ENCODE data around the gene RAB3GAP1.

RAB3GAP1 gene

DNA sequence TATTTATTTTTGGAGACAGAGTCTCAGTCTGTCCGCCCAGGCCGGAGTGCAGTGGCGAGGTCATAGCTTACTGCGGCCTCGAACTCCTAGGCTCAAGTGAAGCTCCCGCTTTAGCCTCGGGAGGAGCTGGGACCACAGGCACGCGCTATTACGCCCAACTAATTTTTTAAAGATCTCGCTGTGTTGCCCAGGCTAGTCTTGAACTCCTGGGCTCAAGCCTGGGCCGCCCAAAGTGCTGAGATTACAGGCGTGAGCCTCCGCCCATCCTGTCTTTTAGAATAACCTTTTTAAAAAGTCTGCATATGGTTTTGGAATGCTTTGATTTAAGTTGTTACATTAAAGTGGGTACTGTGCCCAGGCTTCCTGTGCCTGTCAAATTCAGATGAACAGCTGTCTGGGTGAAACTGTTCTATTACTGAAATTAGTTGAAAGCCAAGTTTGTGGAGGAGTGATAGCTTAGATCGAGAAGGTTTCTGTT, 944 bp downstream of the RAB3GAP1 start:
- H3K27ac ChIP-seq (ENCODE audit: low read depth, low read length): peak overlapping the region; percentile 98
- H3K4me1 ChIP-seq (ENCODE audit: control insufficient read depth in 5 of 5, insufficient read depth in 5 of 5, low read length in 5 of 5): peaks cover 0 to 30% (median 28%) of the 10 kb centered on the region in 5 donors
- peak overlapping the region; percentile 89 to 100 (median 98) for H3K9ac ChIP-seq (ENCODE audit: low read length in 5 of 5)

DNA sequence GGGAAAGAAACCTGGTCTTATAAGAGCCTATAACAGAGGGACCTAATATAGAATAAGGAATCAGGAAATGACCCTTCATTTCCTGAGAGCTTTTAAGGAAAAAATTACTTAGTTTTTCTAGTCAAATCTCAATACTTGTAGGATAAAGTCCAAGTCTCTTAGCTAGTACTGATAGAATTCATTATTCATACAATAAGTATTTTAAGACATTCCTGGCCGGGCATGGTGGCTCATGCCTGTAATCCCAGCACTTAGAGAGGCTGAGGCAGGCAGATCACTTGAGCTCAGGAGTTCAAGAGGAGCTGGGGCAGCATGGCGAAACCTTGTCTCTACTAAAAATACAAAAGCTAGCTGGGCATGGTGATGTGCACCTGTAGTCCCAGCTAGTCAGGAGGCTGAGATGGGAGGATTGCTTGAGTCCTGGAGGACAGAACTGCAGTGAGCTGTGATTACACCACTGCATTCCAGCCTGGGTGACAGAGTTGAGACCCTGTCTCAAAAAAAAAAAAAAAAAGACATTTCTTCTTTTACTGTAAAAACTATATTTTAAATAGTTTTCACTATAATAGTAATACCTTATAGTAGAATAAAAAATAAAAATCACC, 3.2 kb downstream of the RAB3GAP1 start:
- peak overlapping the region in 1 of 5 donors; percentile 20 for H3K9ac ChIP-seq (ENCODE audit: low read length in 5 of 5)
- peaks cover 0 to 30% (median 28%) of the 10 kb centered on the region in 5 donors for H3K4me1 ChIP-seq (ENCODE audit: control insufficient read depth in 5 of 5, insufficient read depth in 5 of 5, low read length in 5 of 5)
- H3K27ac ChIP-seq (ENCODE audit: low read depth, low read length): no peak overlapping the region
- no peaks in the 10 kb centered on the region for H3K9me3 ChIP-seq (ENCODE audit: control insufficient read depth in 5 of 5, low read length in 5 of 5)
- H3K36me3 ChIP-seq (ENCODE audit: control insufficient read depth in 5 of 5, insufficient read depth in 5 of 5, low read length in 5 of 5): peaks cover 0 to under 1% (median under 1%) of the 10 kb centered on the region in 5 donors
- H3K27me3 ChIP-seq (ENCODE audit: control insufficient read depth in 5 of 5, insufficient read depth in 4 of 5, low read length in 5 of 5): no peaks in the 10 kb centered on the region
- no peak overlapping the region for H3K4me3 ChIP-seq (ENCODE audit: low read depth in 1 of 5, low read length in 5 of 5)

More for the DNA sequence above, 944 bp downstream of the RAB3GAP1 start:
- Histone ChIP-seq H3K27me3 (ENCODE audit: control insufficient read depth in 5 of 5, insufficient read depth in 4 of 5, low read length in 5 of 5) (no peaks in the 10 kb centered on the region), H3K9me3 (ENCODE audit: control insufficient read depth in 5 of 5, low read length in 5 of 5) (no peaks in the 10 kb centered on the region), H3K36me3 (ENCODE audit: control insufficient read depth in 5 of 5, insufficient read depth in 5 of 5, low read length in 5 of 5) (no peaks in the 10 kb centered on the region), H3K4me3 (ENCODE audit: low read depth in 1 of 5, low read length in 5 of 5) (peak overlapping the region; percentile 78 to 100 (median 90))

DNA sequence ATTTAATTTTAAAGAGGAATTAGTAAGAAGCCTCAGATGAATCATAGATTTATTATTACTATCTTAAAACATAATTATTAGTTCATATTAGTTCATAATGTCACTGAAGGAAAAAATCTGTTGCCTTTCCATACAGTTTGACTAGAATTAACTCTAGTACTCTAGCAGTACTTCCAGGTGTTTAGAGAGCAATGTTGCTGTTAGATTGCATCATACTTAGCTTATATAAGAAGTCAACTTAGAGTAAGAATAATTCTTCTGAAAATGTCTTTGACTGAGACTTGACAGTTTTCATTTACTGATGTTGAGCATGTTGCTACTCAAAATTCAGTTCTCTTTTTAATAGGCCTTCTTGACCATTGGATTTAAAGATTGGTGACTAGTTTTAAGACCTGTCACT, 4.7 kb downstream of the RAB3GAP1 start:
- peaks cover 5 to 14% (median 11%) of the 10 kb centered on the region in 5 donors for H3K36me3 ChIP-seq (ENCODE audit: control insufficient read depth in 5 of 5, insufficient read depth in 5 of 5, low read length in 5 of 5)
- no peak overlapping the region for H3K27ac ChIP-seq (ENCODE audit: low read depth, low read length)
- no peak overlapping the region for H3K9ac ChIP-seq (ENCODE audit: low read length in 5 of 5)
- peaks cover 0 to 28% (median 26%) of the 10 kb centered on the region in 5 donors for H3K4me1 ChIP-seq (ENCODE audit: control insufficient read depth in 5 of 5, insufficient read depth in 5 of 5, low read length in 5 of 5)
- no peaks in the 10 kb centered on the region for H3K9me3 ChIP-seq (ENCODE audit: control insufficient read depth in 5 of 5, low read length in 5 of 5)
- H3K27me3 ChIP-seq (ENCODE audit: control insufficient read depth in 5 of 5, insufficient read depth in 4 of 5, low read length in 5 of 5): no peaks in the 10 kb centered on the region
- H3K4me3 ChIP-seq (ENCODE audit: low read depth in 1 of 5, low read length in 5 of 5): no peak overlapping the region

DNA sequence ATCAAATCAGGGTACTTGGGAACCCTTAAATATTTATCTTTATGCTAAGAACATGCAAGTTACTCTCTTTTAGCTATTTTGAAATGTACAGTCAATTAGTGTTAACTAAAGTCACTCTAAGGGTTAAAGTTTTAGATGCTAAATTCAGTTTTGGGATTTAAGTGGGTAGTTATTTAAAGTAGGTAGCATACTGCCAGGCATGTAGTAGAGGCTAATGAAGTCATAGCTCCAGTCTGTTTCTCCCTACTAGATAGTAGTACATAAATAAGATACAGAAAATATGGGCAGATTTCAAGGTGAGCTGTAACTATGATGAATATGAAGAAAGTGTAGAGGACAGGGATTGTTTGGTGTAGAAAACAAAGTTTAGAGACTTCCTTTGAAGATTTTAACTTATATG, 7.5 kb downstream of the RAB3GAP1 start:
- Histone ChIP-seq H3K9ac (ENCODE audit: low read length in 5 of 5) (no peak overlapping the region), H3K27me3 (ENCODE audit: control insufficient read depth in 5 of 5, insufficient read depth in 4 of 5, low read length in 5 of 5) (no peaks in the 10 kb centered on the region), H3K4me3 (ENCODE audit: low read depth in 1 of 5, low read length in 5 of 5) (no peak overlapping the region), H3K27ac (ENCODE audit: low read depth, low read length) (no peak overlapping the region), H3K9me3 (ENCODE audit: control insufficient read depth in 5 of 5, low read length in 5 of 5) (no peaks in the 10 kb centered on the region), H3K4me1 (ENCODE audit: control insufficient read depth in 5 of 5, insufficient read depth in 5 of 5, low read length in 5 of 5) (peaks cover 0 to 11% (median 7%) of the 10 kb centered on the region in 5 donors), H3K36me3 (ENCODE audit: control insufficient read depth in 5 of 5, insufficient read depth in 5 of 5, low read length in 5 of 5) (peaks cover 8 to 19% (median 11%) of the 10 kb centered on the region in 5 donors)

DNA sequence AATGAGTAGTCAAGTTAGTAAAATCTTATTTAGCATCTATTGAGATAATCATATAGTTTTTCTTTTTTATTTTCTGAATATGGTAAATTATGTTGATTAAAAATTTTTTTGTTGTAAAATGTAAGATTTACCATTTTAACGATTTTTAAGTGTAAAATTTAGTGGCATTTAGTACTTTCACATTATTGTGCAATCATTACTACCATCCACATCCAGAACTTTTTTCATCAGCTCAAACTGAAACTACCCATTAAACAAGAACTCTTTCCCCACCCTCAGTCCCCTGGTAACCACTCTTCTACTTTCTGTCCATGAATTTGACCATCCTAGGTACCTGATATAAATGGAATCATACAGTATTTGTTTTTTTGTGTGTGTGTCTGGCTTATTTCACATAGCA, 11.1 kb downstream of the RAB3GAP1 start:
- Histone ChIP-seq H3K36me3 (ENCODE audit: control insufficient read depth in 5 of 5, insufficient read depth in 5 of 5, low read length in 5 of 5) (peaks cover 8 to 19% (median 11%) of the 10 kb centered on the region in 5 donors), H3K27ac (ENCODE audit: low read depth, low read length) (no peak overlapping the region), H3K27me3 (ENCODE audit: control insufficient read depth in 5 of 5, insufficient read depth in 4 of 5, low read length in 5 of 5) (no peaks in the 10 kb centered on the region), H3K9me3 (ENCODE audit: control insufficient read depth in 5 of 5, low read length in 5 of 5) (no peaks in the 10 kb centered on the region), H3K4me3 (ENCODE audit: low read depth in 1 of 5, low read length in 5 of 5) (no peak overlapping the region), H3K4me1 (ENCODE audit: control insufficient read depth in 5 of 5, insufficient read depth in 5 of 5, low read length in 5 of 5) (peaks cover 0 to 4% (median 0%) of the 10 kb centered on the region in 5 donors), H3K9ac (ENCODE audit: low read length in 5 of 5) (no peak overlapping the region)

DNA sequence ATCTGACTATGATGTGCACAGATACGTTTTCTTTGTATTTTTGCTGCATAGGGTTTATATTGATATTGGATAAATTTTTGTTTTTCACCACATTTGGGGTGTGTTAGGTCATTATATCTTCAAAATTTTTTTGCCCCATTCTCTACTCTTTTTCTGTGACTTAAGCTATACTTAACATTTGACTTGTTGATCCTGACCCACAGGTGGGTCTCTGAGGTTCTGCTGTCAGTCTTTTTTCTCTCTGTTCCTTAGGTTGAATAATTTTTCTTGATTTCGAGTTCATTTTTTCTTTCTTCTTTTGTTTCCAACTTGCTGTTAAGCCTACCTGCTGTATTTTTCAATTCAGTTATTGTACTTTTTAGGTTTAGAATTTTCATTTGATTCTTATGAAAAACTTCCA, 12.1 kb downstream of the RAB3GAP1 start:
- H3K27me3 ChIP-seq (ENCODE audit: control insufficient read depth in 5 of 5, insufficient read depth in 4 of 5, low read length in 5 of 5): no peaks in the 10 kb centered on the region
- no peak overlapping the region for H3K9ac ChIP-seq (ENCODE audit: low read length in 5 of 5)
- H3K4me1 ChIP-seq (ENCODE audit: control insufficient read depth in 5 of 5, insufficient read depth in 5 of 5, low read length in 5 of 5): peaks cover 0 to 4% (median 0%) of the 10 kb centered on the region in 5 donors
- no peak overlapping the region for H3K4me3 ChIP-seq (ENCODE audit: low read depth in 1 of 5, low read length in 5 of 5)
- peaks cover 8 to 19% (median 11%) of the 10 kb centered on the region in 5 donors for H3K36me3 ChIP-seq (ENCODE audit: control insufficient read depth in 5 of 5, insufficient read depth in 5 of 5, low read length in 5 of 5)
- H3K9me3 ChIP-seq (ENCODE audit: control insufficient read depth in 5 of 5, low read length in 5 of 5): no peaks in the 10 kb centered on the region
- H3K27ac ChIP-seq (ENCODE audit: low read depth, low read length): no peak overlapping the region

DNA sequence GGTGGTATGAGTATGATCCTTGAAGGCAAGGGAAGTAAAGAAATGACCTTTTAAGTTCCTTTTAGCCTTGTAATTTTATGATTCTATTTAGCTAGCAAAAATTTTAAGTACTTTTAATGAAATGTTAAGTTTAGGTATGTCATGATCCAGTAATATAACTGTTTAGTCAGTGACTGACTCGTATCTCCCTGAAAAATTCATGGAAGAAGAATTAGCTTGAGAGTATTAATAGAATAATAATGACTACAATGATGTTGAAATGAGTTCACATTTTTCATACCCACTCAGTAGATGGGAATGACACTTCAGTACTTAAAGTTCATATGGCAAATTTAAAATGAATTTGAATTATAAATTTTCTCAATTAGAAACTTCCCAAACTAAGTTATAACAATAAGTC, 14.6 kb downstream of the RAB3GAP1 start:
- H3K4me3 ChIP-seq (ENCODE audit: low read depth in 1 of 5, low read length in 5 of 5): no peak overlapping the region
- no peak overlapping the region for H3K27ac ChIP-seq (ENCODE audit: low read depth, low read length)
- H3K9me3 ChIP-seq (ENCODE audit: control insufficient read depth in 5 of 5, low read length in 5 of 5): peaks cover 0 to 4% (median 4%) of the 10 kb centered on the region in 5 donors
- peaks cover 0 to 8% (median 3%) of the 10 kb centered on the region in 5 donors for H3K36me3 ChIP-seq (ENCODE audit: control insufficient read depth in 5 of 5, insufficient read depth in 5 of 5, low read length in 5 of 5)
- H3K9ac ChIP-seq (ENCODE audit: low read length in 5 of 5): no peak overlapping the region
- peaks cover 0 to 13% (median 3%) of the 10 kb centered on the region in 5 donors for H3K4me1 ChIP-seq (ENCODE audit: control insufficient read depth in 5 of 5, insufficient read depth in 5 of 5, low read length in 5 of 5)
- no peaks in the 10 kb centered on the region for H3K27me3 ChIP-seq (ENCODE audit: control insufficient read depth in 5 of 5, insufficient read depth in 4 of 5, low read length in 5 of 5)

DNA sequence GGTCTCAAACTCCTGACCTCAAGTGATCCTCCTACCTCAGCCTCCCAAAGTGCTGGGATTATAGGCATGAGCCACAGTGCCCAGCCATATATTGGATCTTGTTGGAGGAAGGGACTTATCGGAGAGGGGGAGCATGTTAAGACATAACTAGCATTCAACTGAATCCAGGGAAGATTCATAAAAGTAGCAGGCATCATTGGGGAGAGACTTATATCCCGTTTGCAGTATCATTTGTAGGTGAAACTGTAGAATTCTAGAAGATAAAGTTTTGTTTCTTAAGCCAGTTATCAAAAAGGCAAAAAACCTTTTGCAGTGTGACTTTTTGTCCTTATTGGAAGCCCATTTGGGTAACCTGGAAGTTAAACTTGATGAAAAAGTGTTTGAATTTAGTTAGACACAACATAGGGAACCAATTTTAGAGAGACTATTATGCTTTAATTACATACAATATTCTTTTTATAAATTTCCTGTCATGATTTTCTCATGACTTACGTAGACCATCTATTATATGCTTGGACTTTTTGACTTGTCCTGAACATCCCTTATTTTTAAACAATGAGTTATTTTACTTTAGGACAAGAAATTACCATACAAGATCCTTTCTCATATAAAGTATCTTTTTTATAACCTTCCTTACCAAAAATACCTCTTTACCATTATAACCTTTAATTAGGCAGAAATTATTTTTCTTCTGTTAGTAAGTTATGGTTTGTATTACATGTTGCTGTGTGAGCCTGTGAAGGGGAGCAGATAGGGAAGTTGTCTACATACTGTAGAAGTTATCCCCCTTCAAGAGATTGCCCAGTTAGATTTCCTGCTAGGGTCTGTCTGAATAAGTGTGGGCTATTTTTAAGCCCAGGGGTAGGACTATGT, 20.3 kb downstream of the RAB3GAP1 start:
- no peak overlapping the region for H3K27ac ChIP-seq (ENCODE audit: low read depth, low read length)
- H3K9ac ChIP-seq (ENCODE audit: low read length in 5 of 5): no peak overlapping the region
- peak overlapping the region in 1 of 5 donors; percentile 44 for H3K4me3 ChIP-seq (ENCODE audit: low read depth in 1 of 5, low read length in 5 of 5)
- peaks cover 0 to 7% (median 2%) of the 10 kb centered on the region in 5 donors for H3K36me3 ChIP-seq (ENCODE audit: control insufficient read depth in 5 of 5, insufficient read depth in 5 of 5, low read length in 5 of 5)
- peaks cover 0 to 14% (median 3%) of the 10 kb centered on the region in 5 donors for H3K4me1 ChIP-seq (ENCODE audit: control insufficient read depth in 5 of 5, insufficient read depth in 5 of 5, low read length in 5 of 5)
- peaks cover 2 to 18% (median 11%) of the 10 kb centered on the region in 5 donors for H3K9me3 ChIP-seq (ENCODE audit: control insufficient read depth in 5 of 5, low read length in 5 of 5)
- H3K27me3 ChIP-seq (ENCODE audit: control insufficient read depth in 5 of 5, insufficient read depth in 4 of 5, low read length in 5 of 5): no peaks in the 10 kb centered on the region

DNA sequence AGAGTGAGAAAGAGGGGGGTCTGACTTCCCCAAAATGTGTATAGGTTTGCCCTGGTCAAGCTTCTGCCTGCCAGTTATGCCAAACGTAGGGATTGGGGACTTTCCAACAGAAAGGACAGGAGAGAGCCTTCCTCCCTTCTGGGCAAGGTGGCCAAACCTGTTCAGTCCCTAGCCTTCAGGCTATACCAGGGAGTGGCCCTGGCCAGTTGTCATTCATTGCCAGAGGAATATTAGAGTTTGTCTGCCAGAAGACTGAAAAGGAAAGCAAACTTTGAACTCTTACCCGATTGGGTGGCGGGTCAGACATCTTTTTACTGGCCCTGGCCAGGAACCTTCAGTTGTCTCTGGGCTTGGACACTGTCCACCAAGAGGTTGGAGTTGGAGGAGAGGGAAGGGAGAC, 22.1 kb downstream of the RAB3GAP1 start:
- Histone ChIP-seq H3K27me3 (ENCODE audit: control insufficient read depth in 5 of 5, insufficient read depth in 4 of 5, low read length in 5 of 5) (no peaks in the 10 kb centered on the region), H3K4me3 (ENCODE audit: low read depth in 1 of 5, low read length in 5 of 5) (no peak overlapping the region), H3K4me1 (ENCODE audit: control insufficient read depth in 5 of 5, insufficient read depth in 5 of 5, low read length in 5 of 5) (peaks cover 0 to 14% (median 3%) of the 10 kb centered on the region in 5 donors), H3K27ac (ENCODE audit: low read depth, low read length) (no peak overlapping the region), H3K9me3 (ENCODE audit: control insufficient read depth in 5 of 5, low read length in 5 of 5) (peaks cover 2 to 18% (median 11%) of the 10 kb centered on the region in 5 donors), H3K36me3 (ENCODE audit: control insufficient read depth in 5 of 5, insufficient read depth in 5 of 5, low read length in 5 of 5) (peaks cover 0 to 9% (median 2%) of the 10 kb centered on the region in 5 donors), H3K9ac (ENCODE audit: low read length in 5 of 5) (no peak overlapping the region)

DNA sequence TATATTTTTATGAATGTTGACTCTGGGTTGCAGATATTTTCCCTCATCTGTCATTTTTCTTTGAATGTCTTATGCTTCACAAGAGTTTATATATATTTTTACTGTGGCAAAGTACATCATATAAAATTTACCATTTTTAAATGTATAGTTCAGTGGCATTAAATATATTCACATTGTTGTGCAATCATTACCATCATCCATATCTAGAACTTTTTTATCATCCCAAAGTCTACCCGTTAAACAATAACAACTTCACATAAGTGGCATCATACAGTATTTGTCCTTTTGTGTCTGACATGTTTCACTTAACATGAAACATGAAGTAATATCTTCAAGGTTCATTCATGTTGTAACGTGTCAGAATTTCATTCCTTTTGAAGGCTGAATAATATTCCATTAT, 24.5 kb downstream of the RAB3GAP1 start:
- peaks cover 0 to 8% (median 2%) of the 10 kb centered on the region in 5 donors for H3K36me3 ChIP-seq (ENCODE audit: control insufficient read depth in 5 of 5, insufficient read depth in 5 of 5, low read length in 5 of 5)
- peaks cover 0 to 5% (median 0%) of the 10 kb centered on the region in 5 donors for H3K4me1 ChIP-seq (ENCODE audit: control insufficient read depth in 5 of 5, insufficient read depth in 5 of 5, low read length in 5 of 5)
- no peaks in the 10 kb centered on the region for H3K27me3 ChIP-seq (ENCODE audit: control insufficient read depth in 5 of 5, insufficient read depth in 4 of 5, low read length in 5 of 5)
- H3K27ac ChIP-seq (ENCODE audit: low read depth, low read length): no peak overlapping the region
- no peak overlapping the region for H3K9ac ChIP-seq (ENCODE audit: low read length in 5 of 5)
- H3K9me3 ChIP-seq (ENCODE audit: control insufficient read depth in 5 of 5, low read length in 5 of 5): peaks cover 2 to 16% (median 9%) of the 10 kb centered on the region in 5 donors
- H3K4me3 ChIP-seq (ENCODE audit: low read depth in 1 of 5, low read length in 5 of 5): no peak overlapping the region
